Activated CD8-positive, alpha-beta T cell treated with anti-CD3 and anti-CD28 coated beads for 36 hours (primary cell): Measurements from ENCODE around the gene GNPTAB. TPM values are rescaled to one million over a fixed set of nuclear protein-coding genes. Genes with fewer than 3 reads are reported as not detected.

Experiments used
- ATAC-seq: fragments of 200-7000 bp; cut with Tn5 transposase; one replicate; pipeline ENCODE4 v1.10.0; 2021; ENCODE audit warnings: mild to moderate bottlenecking, moderate library complexity
- CTCF ChIA-PET: fragments of 350-600 bp; sonication (Branson Sonifier 250); formaldehyde crosslinking; loops from one replicate; lab custom pipeline; 2021; ENCODE audit warnings: antibody characterized with exemption; lab: Charles Lee
- POLR2A ChIA-PET: fragments of 350-600 bp; sonication (Branson Sonifier 250); formaldehyde crosslinking; loops from one replicate; lab custom pipeline; 2021; ENCODE audit warnings: antibody characterized with exemption; lab: Charles Lee
- DNase-seq: peaks from one replicate; pipeline ENCODE4 v3.0.0-alpha.2; 2020
- H3K27ac Mint-ChIP-seq: one replicate; pipeline ENCODE4 v1.8.0; 2021; ENCODE audit warnings: mild to moderate bottlenecking, mixed read lengths
- H3K27me3 Mint-ChIP-seq: one replicate; pipeline ENCODE4 v1.8.0; 2021; ENCODE audit warnings: mixed read lengths
- H3K36me3 Mint-ChIP-seq: one replicate; pipeline ENCODE4 v1.8.0; 2021; ENCODE audit warnings: low read depth, mixed read lengths
- H3K4me1 Mint-ChIP-seq: one replicate; pipeline ENCODE4 v1.8.0; 2021; ENCODE audit warnings: low read depth, mixed read lengths
- H3K4me3 Mint-ChIP-seq: one replicate; pipeline ENCODE4 v1.8.0; 2021; ENCODE audit warnings: mild to moderate bottlenecking, moderate library complexity, mixed read lengths
- H3K9me3 Mint-ChIP-seq: one replicate; pipeline ENCODE4 v1.8.0; 2021; ENCODE audit warnings: mixed read lengths
- intact Hi-C: fragments of 100-400 bp; cut with micrococcal nuclease; formaldehyde crosslinking; loops from one replicate; pipeline ENCODE4 v1.10.0; 2022
- total RNA-seq, 2 experiments: library from RNA; stranded (reverse); gene quantifications; one replicate each; pipeline ENCODE4 v1.2.3, GENCODE V29; 2021
- TF ChIP-seq, protein P1 (sequence below): fragments of 200-600 bp; IDR thresholded peaks from one replicate; pipeline ENCODE4 v1.8.0; 2022; ENCODE audit warnings: antibody characterized with exemption, mild to moderate bottlenecking

Gene GNPTAB
- total RNA-seq, 2 experiments from 2014 or later, result 52.4 to 56.9 TPM

GRCh38 chr12:101809208-101809607 lies 21.6 kb downstream of the GNPTAB start:
- H3K27me3 Mint-ChIP-seq, result no peaks in the 10 kb centered on the region
- ChIA-PET POLR2A (no interaction called here), CTCF (no interaction called here)

DNA sequence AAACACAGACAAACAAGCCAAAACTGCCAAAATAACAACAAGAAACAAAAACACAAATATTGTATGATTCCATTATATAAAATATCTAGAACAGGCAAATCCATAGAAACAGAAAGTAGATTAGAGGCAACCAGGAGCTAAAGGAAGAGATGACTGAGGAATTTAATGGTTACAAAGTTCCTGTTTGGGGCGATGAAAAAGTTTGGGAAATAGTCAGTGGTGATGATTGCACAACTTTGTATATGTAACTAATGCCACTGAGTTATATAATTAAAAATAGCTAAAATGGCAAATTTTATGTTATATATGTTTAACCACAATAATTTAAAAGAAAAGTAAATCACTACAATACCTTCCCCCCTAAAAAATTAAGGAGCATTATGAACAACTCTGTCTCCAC lies 24.5 kb downstream of the GNPTAB start:
- Mint-ChIP-seq H3K27ac (no peak overlapping the region), H3K4me1 (peaks cover 56% of the 10 kb centered on the region), H3K4me3 (no peak overlapping the region), H3K36me3 (peaks cover 18% of the 10 kb centered on the region), H3K9me3 (no peaks in the 10 kb centered on the region), H3K27me3 (no peaks in the 10 kb centered on the region)
- TF ChIP-seq, protein P1, sequence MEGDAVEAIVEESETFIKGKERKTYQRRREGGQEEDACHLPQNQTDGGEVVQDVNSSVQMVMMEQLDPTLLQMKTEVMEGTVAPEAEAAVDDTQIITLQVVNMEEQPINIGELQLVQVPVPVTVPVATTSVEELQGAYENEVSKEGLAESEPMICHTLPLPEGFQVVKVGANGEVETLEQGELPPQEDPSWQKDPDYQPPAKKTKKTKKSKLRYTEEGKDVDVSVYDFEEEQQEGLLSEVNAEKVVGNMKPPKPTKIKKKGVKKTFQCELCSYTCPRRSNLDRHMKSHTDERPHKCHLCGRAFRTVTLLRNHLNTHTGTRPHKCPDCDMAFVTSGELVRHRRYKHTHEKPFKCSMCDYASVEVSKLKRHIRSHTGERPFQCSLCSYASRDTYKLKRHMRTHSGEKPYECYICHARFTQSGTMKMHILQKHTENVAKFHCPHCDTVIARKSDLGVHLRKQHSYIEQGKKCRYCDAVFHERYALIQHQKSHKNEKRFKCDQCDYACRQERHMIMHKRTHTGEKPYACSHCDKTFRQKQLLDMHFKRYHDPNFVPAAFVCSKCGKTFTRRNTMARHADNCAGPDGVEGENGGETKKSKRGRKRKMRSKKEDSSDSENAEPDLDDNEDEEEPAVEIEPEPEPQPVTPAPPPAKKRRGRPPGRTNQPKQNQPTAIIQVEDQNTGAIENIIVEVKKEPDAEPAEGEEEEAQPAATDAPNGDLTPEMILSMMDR, result no peak
- ATAC-seq (no peak), DNase-seq (no peak)
- ChIA-PET POLR2A (no interaction called here), CTCF (interaction anchor here (1.0 to 2.7 kb wide), 5 partner anchors 9 to 34 kb away, joined by 3 to 10 read pairs (median 3); partner anchors contain the start of gene GNPTAB)
- intact Hi-C loops, result no loop called here

More at GRCh38 chr12:101809208-101809607, 21.6 kb downstream of the GNPTAB start:
- peaks cover 49% of the 10 kb centered on the region for H3K4me1 Mint-ChIP-seq
- H3K4me3 Mint-ChIP-seq, result no peak overlapping the region
- peak overlapping the region; percentile 50 for H3K27ac Mint-ChIP-seq
- H3K36me3 Mint-ChIP-seq, result peaks cover 26% of the 10 kb centered on the region
- ATAC-seq (no peak), DNase-seq (no peak)
- intact Hi-C loops, result no loop called here
- H3K9me3 Mint-ChIP-seq, result peaks cover 3% of the 10 kb centered on the region
- TF ChIP-seq, protein P1, result no peak

DNA sequence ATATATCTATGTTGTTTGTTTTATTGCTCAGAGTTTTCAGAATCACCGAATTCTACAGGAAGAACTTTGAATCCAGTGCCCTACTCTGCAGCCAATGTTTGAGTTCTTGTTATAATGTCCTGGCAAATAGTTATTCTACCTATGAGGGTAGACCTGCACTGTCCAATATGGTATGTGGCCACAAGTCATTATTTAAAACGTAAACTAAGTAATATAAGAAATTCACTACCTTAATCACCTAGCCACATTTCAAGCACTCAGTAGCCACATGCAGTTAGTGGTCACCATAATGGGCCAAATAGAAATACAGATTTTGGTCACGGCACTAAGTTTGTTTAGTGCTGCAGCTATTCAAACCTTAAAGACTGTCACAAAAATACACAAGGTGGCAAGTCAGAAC lies 26.4 kb downstream of the GNPTAB start:
- ATAC-seq (no peak), DNase-seq (no peak)
- ChIA-PET CTCF (interaction anchor here (0.7 to 2.7 kb wide), 4 partner anchors 12 to 26 kb away, joined by 3 to 10 read pairs (median 3); partner anchors contain the start of gene GNPTAB), POLR2A (no interaction called here)
- Mint-ChIP-seq H3K4me3 (no peak overlapping the region), H3K36me3 (peaks cover 15% of the 10 kb centered on the region), H3K9me3 (no peaks in the 10 kb centered on the region), H3K27me3 (no peaks in the 10 kb centered on the region), H3K27ac (no peak overlapping the region), H3K4me1 (peaks cover 50% of the 10 kb centered on the region)
- intact Hi-C loops, result no loop called here
- TF ChIP-seq, protein P1, result no peak

DNA sequence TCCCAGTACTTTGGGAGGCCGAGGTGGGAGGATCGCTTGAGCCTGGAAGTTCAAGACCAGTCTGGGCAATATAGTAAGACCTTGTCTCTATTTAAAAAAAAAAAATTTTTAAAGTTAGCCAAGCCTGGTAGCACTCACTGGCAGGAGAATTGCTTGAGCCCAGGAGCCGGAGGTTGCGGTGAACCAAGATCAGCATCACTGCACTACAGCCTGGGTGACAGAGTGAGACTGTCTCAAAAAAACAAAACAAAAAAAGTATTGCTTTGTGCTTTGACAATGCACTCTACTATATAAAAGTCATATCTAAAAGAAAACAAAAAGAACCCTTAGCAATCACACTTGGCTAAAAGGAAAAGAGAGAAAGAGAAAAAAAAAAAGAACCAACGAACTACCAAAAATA lies 26.8 kb downstream of the GNPTAB start:
- DNase-seq (no peak), ATAC-seq (no peak)
- POLR2A ChIA-PET, result no interaction called here
- no peaks in the 10 kb centered on the region for H3K9me3 Mint-ChIP-seq
- no peak overlapping the region for H3K27ac Mint-ChIP-seq
- intact Hi-C loops, result no loop called here
- peaks cover 50% of the 10 kb centered on the region for H3K4me1 Mint-ChIP-seq
- H3K36me3 Mint-ChIP-seq, result peaks cover 13% of the 10 kb centered on the region
- CTCF ChIA-PET, result interaction anchor here (0.7 to 4.4 kb wide), 4 partner anchors 13 to 27 kb away, joined by 3 to 23 read pairs (median 6); partner anchors contain the start of gene GNPTAB
- no peaks in the 10 kb centered on the region for H3K27me3 Mint-ChIP-seq
- TF ChIP-seq, protein P1, result no peak
- no peak overlapping the region for H3K4me3 Mint-ChIP-seq

- Mint-ChIP-seq H3K4me1 (peaks cover 54% of the 10 kb centered on the region), H3K9me3 (no peaks in the 10 kb centered on the region), H3K36me3 (peaks cover 15% of the 10 kb centered on the region), H3K4me3 (no peak overlapping the region), H3K27me3 (no peaks in the 10 kb centered on the region), H3K27ac (no peak overlapping the region)
- ChIA-PET POLR2A (interaction anchor here (1.0 to 1.3 kb wide), 3 partner anchors 7 to 22 kb away, joined by 3 to 4 read pairs (median 3); no protein-coding TSS in a partner anchor), CTCF (interaction anchor here (0.8 to 4.4 kb wide), 5 partner anchors 14 to 29 kb away, joined by 3 to 23 read pairs (median 4); partner anchors contain the start of gene GNPTAB)
- DNase-seq (no peak), ATAC-seq (no peak)
- intact Hi-C loops, result no loop called here
- TF ChIP-seq, protein P1, result no peak
Measured at GRCh38 chr12:101802486-101802885, 28.3 kb downstream of the GNPTAB start.
